Osteocyte (in vitro differentiated cells): ENCODE data around the gene ROR1. TPM values are rescaled to one million over a fixed set of nuclear protein-coding genes. Genes with fewer than 3 reads are reported as not detected.

ENCODE experiments used
- DNase-seq: peaks from one replicate; pipeline ENCODE4 v3.0.0; 2021; ENCODE audit warnings: mixed read lengths; ENCODE audit not compliant: unreplicated experiment; ENCODE audit errors: extremely low spot score
- H3K27ac Mint-ChIP-seq: one replicate; pipeline ENCODE4 v1.8.0; 2021; ENCODE audit warnings: mild to moderate bottlenecking, mixed read lengths; ENCODE audit not compliant: unreplicated experiment
- H3K27me3 Mint-ChIP-seq: one replicate; pipeline ENCODE4 v1.8.0; 2021; ENCODE audit warnings: mixed read lengths; ENCODE audit not compliant: unreplicated experiment
- H3K36me3 Mint-ChIP-seq: one replicate; pipeline ENCODE4 v1.8.0; 2021; ENCODE audit warnings: mixed read lengths; ENCODE audit not compliant: unreplicated experiment
- H3K4me1 Mint-ChIP-seq: one replicate; pipeline ENCODE4 v1.8.0; 2021; ENCODE audit warnings: mixed read lengths; ENCODE audit not compliant: unreplicated experiment
- H3K4me3 Mint-ChIP-seq: one replicate; pipeline ENCODE4 v1.8.0; 2021; ENCODE audit warnings: mild to moderate bottlenecking, moderate library complexity, mixed read lengths; ENCODE audit not compliant: unreplicated experiment
- H3K9me3 Mint-ChIP-seq: one replicate; pipeline ENCODE4 v1.8.0; 2021; ENCODE audit warnings: mixed read lengths; ENCODE audit not compliant: unreplicated experiment
- CTCF ChIP-seq: fragments of 200-600 bp; sonication (generic); IDR thresholded peaks from 2 replicates; pipeline ENCODE4 v1.5.0; 2021; ENCODE audit warnings: antibody characterized with exemption, mild to moderate bottlenecking, moderate library complexity
- total RNA-seq: library from RNA; stranded (reverse); gene quantifications from 2 replicates; pipeline ENCODE4 v1.2.1, GENCODE V29; 2021

The ROR1 gene
- total RNA-seq, 1 donor from 2014 or later = 20.6 TPM

GRCh38 chr1:63916485-63917360 is 142.9 kb downstream of the ROR1 start:
- no peak for TF ChIP-seq CTCF
- peak overlapping the region; percentile 11 for H3K27ac Mint-ChIP-seq

GRCh38 chr1:63917571-63918417 is 144.0 kb downstream of the ROR1 start:
- no peaks in the 10 kb centered on the region for H3K9me3 Mint-ChIP-seq
- no peaks in the 10 kb centered on the region for H3K36me3 Mint-ChIP-seq
- H3K27me3 Mint-ChIP-seq = no peaks in the 10 kb centered on the region
- no peak for DNase-seq
- H3K4me1 Mint-ChIP-seq = peaks cover 75% of the 10 kb centered on the region
- H3K4me3 Mint-ChIP-seq = no peak overlapping the region
- no peak for TF ChIP-seq CTCF
- peak overlapping the region; percentile 70 for H3K27ac Mint-ChIP-seq

More at GRCh38 chr1:63916485-63917360, 142.9 kb downstream of the ROR1 start:
- Mint-ChIP-seq H3K36me3 (no peaks in the 10 kb centered on the region), H3K4me3 (no peak overlapping the region), H3K27me3 (peaks cover 6% of the 10 kb centered on the region), H3K4me1 (peaks cover 70% of the 10 kb centered on the region), H3K9me3 (no peaks in the 10 kb centered on the region)
- DNase-seq = no peak

GRCh38 chr1:63918418-63918945 is 144.7 kb downstream of the ROR1 start:
- Mint-ChIP-seq H3K36me3 (no peaks in the 10 kb centered on the region), H3K9me3 (no peaks in the 10 kb centered on the region), H3K27me3 (no peaks in the 10 kb centered on the region), H3K4me1 (peaks cover 80% of the 10 kb centered on the region), H3K4me3 (no peak overlapping the region), H3K27ac (peak overlapping the region; percentile 70)
- no peak for TF ChIP-seq CTCF
- DNase-seq = no peak

GRCh38 chr1:63920154-63921117 is 146.6 kb downstream of the ROR1 start:
- Mint-ChIP-seq H3K4me3 (peak overlapping the region; percentile 36), H3K36me3 (no peaks in the 10 kb centered on the region), H3K4me1 (peaks cover 81% of the 10 kb centered on the region), H3K9me3 (no peaks in the 10 kb centered on the region), H3K27me3 (no peaks in the 10 kb centered on the region), H3K27ac (peak overlapping the region; percentile 75)
- peak; percentile 53 for TF ChIP-seq CTCF
- no peak for DNase-seq
